Suppressor macrophage treated with lipopolysaccharide for 1 hour (primary cell): ENCODE data around the gene HNRNPA2B1.
"Not testable (repeated sequence)": the region's sequence is repeated elsewhere in the genome, so short reads cannot be mapped to it uniquely, and the experiment has no call there.

ENCODE experiments used
- DNase-seq, 3 donors: peaks; one replicate each; pipeline ENCODE4 v3.0.0-alpha.2; 2020 to 2022

HNRNPA2B1 gene

GRCh38 chr7:26184281-26185101 is 16.1 kb downstream of the HNRNPA2B1 start:
- not testable (repeated sequence) for DNase-seq

- no peak for DNase-seq
These were observed 16.8 kb downstream of the HNRNPA2B1 start for GRCh38 chr7:26183545-26184280.

GRCh38 chr7:26182706-26183105 is 17.8 kb downstream of the HNRNPA2B1 start:
- DNase-seq: no peak

GRCh38 chr7:26182283-26182682 is 18.3 kb downstream of the HNRNPA2B1 start:
- DNase-seq: no peak

- no peak for DNase-seq
These were observed 18.9 kb downstream of the HNRNPA2B1 start for GRCh38 chr7:26181474-26182227.

GRCh38 chr7:26180792-26181198 is 19.8 kb downstream of the HNRNPA2B1 start:
- no peak for DNase-seq

GRCh38 chr7:26179826-26180497 is 20.6 kb downstream of the HNRNPA2B1 start:
- DNase-seq: no peak

GRCh38 chr7:26179422-26179821 is 21.1 kb downstream of the HNRNPA2B1 start:
- no peak for DNase-seq

GRCh38 chr7:26178272-26178960 is 22.1 kb downstream of the HNRNPA2B1 start:
- DNase-seq: no peak

GRCh38 chr7:26177269-26177668 is 23.3 kb downstream of the HNRNPA2B1 start:
- not testable (repeated sequence) for DNase-seq

GRCh38 chr7:26176696-26177095 is 23.9 kb downstream of the HNRNPA2B1 start:
- not testable (repeated sequence) for DNase-seq

- DNase-seq: not testable (repeated sequence)
These were observed 24.6 kb downstream of the HNRNPA2B1 start for GRCh38 chr7:26175903-26176302.

- DNase-seq: no peak
These were observed 28.5 kb downstream of the HNRNPA2B1 start for GRCh38 chr7:26172048-26172447.

GRCh38 chr7:26171601-26172000 is 28.9 kb downstream of the HNRNPA2B1 start:
- DNase-seq: no peak

- DNase-seq: no peak
These were observed 29.9 kb downstream of the HNRNPA2B1 start for GRCh38 chr7:26170663-26171062.

- DNase-seq: no peak
These were observed 31.3 kb downstream of the HNRNPA2B1 start for GRCh38 chr7:26169271-26169670.

- DNase-seq: no peak
These were observed 32.0 kb downstream of the HNRNPA2B1 start for GRCh38 chr7:26168458-26169023.

GRCh38 chr7:26167303-26167934 is 33.1 kb downstream of the HNRNPA2B1 start:
- no peak for DNase-seq

- DNase-seq: peak; percentile 40 to 66 (median 55)
These were observed 33.8 kb downstream of the HNRNPA2B1 start for GRCh38 chr7:26166684-26167266.

- no peak for DNase-seq
These were observed 34.4 kb downstream of the HNRNPA2B1 start for GRCh38 chr7:26165950-26166683.
